ENCODE measurements around the gene TH.

GRCh38 chr11:2139621-2140337 lies 31.8 kb downstream of the TH start:
- no peak for TF ChIP-seq POLR2A (IDR thresholded peaks at IDR 0.05)
- TF ChIP-seq, protein P1, sequence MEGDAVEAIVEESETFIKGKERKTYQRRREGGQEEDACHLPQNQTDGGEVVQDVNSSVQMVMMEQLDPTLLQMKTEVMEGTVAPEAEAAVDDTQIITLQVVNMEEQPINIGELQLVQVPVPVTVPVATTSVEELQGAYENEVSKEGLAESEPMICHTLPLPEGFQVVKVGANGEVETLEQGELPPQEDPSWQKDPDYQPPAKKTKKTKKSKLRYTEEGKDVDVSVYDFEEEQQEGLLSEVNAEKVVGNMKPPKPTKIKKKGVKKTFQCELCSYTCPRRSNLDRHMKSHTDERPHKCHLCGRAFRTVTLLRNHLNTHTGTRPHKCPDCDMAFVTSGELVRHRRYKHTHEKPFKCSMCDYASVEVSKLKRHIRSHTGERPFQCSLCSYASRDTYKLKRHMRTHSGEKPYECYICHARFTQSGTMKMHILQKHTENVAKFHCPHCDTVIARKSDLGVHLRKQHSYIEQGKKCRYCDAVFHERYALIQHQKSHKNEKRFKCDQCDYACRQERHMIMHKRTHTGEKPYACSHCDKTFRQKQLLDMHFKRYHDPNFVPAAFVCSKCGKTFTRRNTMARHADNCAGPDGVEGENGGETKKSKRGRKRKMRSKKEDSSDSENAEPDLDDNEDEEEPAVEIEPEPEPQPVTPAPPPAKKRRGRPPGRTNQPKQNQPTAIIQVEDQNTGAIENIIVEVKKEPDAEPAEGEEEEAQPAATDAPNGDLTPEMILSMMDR (IDR thresholded peaks at IDR 0.05), result no peak
- TF ChIP-seq EP300 (IDR thresholded peaks at IDR 0.05), result no peak
